H9 (cell line): Measurements from ENCODE around the gene SUPT6H. TPM values are rescaled to one million over a fixed set of nuclear protein-coding genes. Genes with fewer than 3 reads are reported as not detected.
A peak's percentile ranks its signal among the peaks of the same experiment; 100 is the strongest.

Experiments
- DNase-seq: peaks from one replicate; pipeline ENCODE4 v3.0.0-alpha.2; 2017
- H2AFZ ChIP-seq: one replicate; pipeline ENCODE4 v1.6.1; 2013; ENCODE audit warnings: mild to moderate bottlenecking, low read length, control low read depth, moderate library complexity
- H2AK5ac ChIP-seq: 2 replicates; pipeline ENCODE4 v1.6.1; 2013; ENCODE audit warnings: low read length, control low read depth, mixed read lengths; ENCODE audit not compliant: insufficient read length
- H2BK120ac ChIP-seq: one replicate; pipeline ENCODE4 v1.6.1; 2013; ENCODE audit warnings: low read depth, mild to moderate bottlenecking, low read length, control low read depth, inconsistent platforms; ENCODE audit not compliant: poor library complexity, severe bottlenecking
- H2BK12ac ChIP-seq: 2 replicates; pipeline ENCODE4 v1.6.1; 2013; ENCODE audit warnings: low read length, control low read depth, mixed read lengths, low read depth; ENCODE audit not compliant: insufficient read length
- H2BK15ac ChIP-seq: 2 replicates; pipeline ENCODE4 v1.6.1; 2013; ENCODE audit warnings: low read depth, low read length, control low read depth
- H2BK20ac ChIP-seq: one replicate; pipeline ENCODE4 v1.6.1; 2013; ENCODE audit warnings: low read depth, mild to moderate bottlenecking, low read length, control low read depth, inconsistent platforms; ENCODE audit not compliant: poor library complexity, severe bottlenecking
- H2BK5ac ChIP-seq: 2 replicates; pipeline ENCODE4 v1.6.1; 2013; ENCODE audit warnings: low read length, control low read depth, mixed read lengths; ENCODE audit not compliant: insufficient read length
- H3K14ac ChIP-seq: 2 replicates; pipeline ENCODE4 v1.6.1; 2013; ENCODE audit warnings: low read length, control low read depth; ENCODE audit not compliant: insufficient read depth
- H3K18ac ChIP-seq: 2 replicates; pipeline ENCODE4 v1.6.1; 2013; ENCODE audit warnings: low read depth, mild to moderate bottlenecking, mixed read lengths, low read length, control low read depth; ENCODE audit not compliant: insufficient read length
- H3K23ac ChIP-seq: 2 replicates; pipeline ENCODE4 v1.6.1; 2013; ENCODE audit warnings: low read length, control low read depth, mixed read lengths, low read depth; ENCODE audit not compliant: insufficient read length
- H3K23me2 ChIP-seq: 2 replicates; pipeline ENCODE4 v1.6.1; 2013; ENCODE audit warnings: low read depth, mild to moderate bottlenecking, mixed read lengths, low read length, control low read depth; ENCODE audit not compliant: insufficient read length, poor library complexity, severe bottlenecking
- H3K27ac ChIP-seq: 2 replicates; pipeline ENCODE4 v1.5.1; 2013; ENCODE audit warnings: low read length, control low read depth, mixed read lengths, low read depth; ENCODE audit not compliant: insufficient read length
- H3K27me3 ChIP-seq: 2 replicates; pipeline ENCODE4 v1.6.1; 2013; ENCODE audit warnings: low read length, control low read depth, inconsistent platforms; ENCODE audit not compliant: insufficient read depth
- H3K4ac ChIP-seq: 2 replicates; pipeline ENCODE4 v1.6.1; 2013; ENCODE audit warnings: low read depth, mild to moderate bottlenecking, control low read depth, inconsistent platforms, low read length, moderate library complexity
- H3K4me1 ChIP-seq: 2 replicates; pipeline ENCODE4 v1.6.1; 2013; ENCODE audit warnings: low read length, control low read depth, inconsistent platforms; ENCODE audit not compliant: insufficient read depth
- H3K4me2 ChIP-seq: 2 replicates; pipeline ENCODE4 v1.6.1; 2013; ENCODE audit warnings: low read length, control low read depth, mixed read lengths; ENCODE audit not compliant: insufficient read length, insufficient read depth
- H3K56ac ChIP-seq: 2 replicates; pipeline ENCODE4 v1.6.1; 2013; ENCODE audit warnings: low read depth, mild to moderate bottlenecking, mixed read lengths, low read length, control low read depth; ENCODE audit not compliant: insufficient read length
- H3K79me1 ChIP-seq: 2 replicates; pipeline ENCODE4 v1.6.1; 2013; ENCODE audit warnings: low read depth, mild to moderate bottlenecking, moderate library complexity, low read length, control low read depth, inconsistent platforms; ENCODE audit not compliant: insufficient read depth, poor library complexity, severe bottlenecking
- H3K79me2 ChIP-seq: 2 replicates; pipeline ENCODE4 v1.6.1; 2013; ENCODE audit warnings: low read length, control low read depth, inconsistent platforms; ENCODE audit not compliant: insufficient read depth
- H3K9ac ChIP-seq: 2 replicates; pipeline ENCODE4 v1.6.1; 2013; ENCODE audit warnings: low read length, control low read depth, mixed read lengths; ENCODE audit not compliant: insufficient read length; ENCODE audit errors: extremely low read depth
- H3K9me3 ChIP-seq: one replicate; pipeline ENCODE4 v1.6.1; 2013; ENCODE audit warnings: low read depth, low read length, inconsistent platforms; ENCODE audit not compliant: control insufficient read depth
- H3T11ph ChIP-seq: one replicate; pipeline ENCODE4 v1.6.1; 2013; ENCODE audit warnings: mild to moderate bottlenecking, low read length, control low read depth, inconsistent platforms
- H4K20me1 ChIP-seq: one replicate; pipeline ENCODE4 v1.6.1; 2013; ENCODE audit not compliant: control insufficient read depth, insufficient read length, insufficient read depth
- H4K5ac ChIP-seq: 2 replicates; pipeline ENCODE4 v1.6.1; 2013; ENCODE audit warnings: low read depth, mild to moderate bottlenecking, mixed read lengths, low read length, control low read depth; ENCODE audit not compliant: insufficient read length
- H4K8ac ChIP-seq: replicated peaks from 2 replicates; pipeline ENCODE4 v1.6.1; 2013; ENCODE audit warnings: low read length, control low read depth, mixed read lengths, low read depth; ENCODE audit not compliant: insufficient read length
- H4K91ac ChIP-seq: 2 replicates; pipeline ENCODE4 v1.6.1; 2013; ENCODE audit warnings: low read depth, mild to moderate bottlenecking, moderate library complexity, mixed read lengths, low read length, control low read depth; ENCODE audit not compliant: insufficient read length
- H3K27ac Mint-ChIP-seq, 3 experiments: 2 replicates in 2 of 3; 3 replicates in 1 of 3; pipeline ENCODE4 v1.8.0; 2020 to 2021; ENCODE audit warnings: mixed read lengths in 3 of 3, mild to moderate bottlenecking in 1 of 3, moderate library complexity in 1 of 3
- H3K27me3 Mint-ChIP-seq: 2 replicates; pipeline ENCODE4 v1.8.0; 2021; ENCODE audit warnings: low read depth, mild to moderate bottlenecking, moderate library complexity, mixed read lengths
- H3K36me3 Mint-ChIP-seq, 3 experiments: 2 replicates in 2 of 3; 3 replicates in 1 of 3; pipeline ENCODE4 v1.8.0; 2020 to 2021; ENCODE audit warnings: low read depth in 3 of 3, mixed read lengths in 3 of 3; ENCODE audit not compliant: insufficient read depth in 1 of 3
- H3K4me1 Mint-ChIP-seq, 2 experiments: 2 replicates each; pipeline ENCODE4 v1.8.0; 2020; ENCODE audit warnings: mixed read lengths in 2 of 2
- H3K4me3 Mint-ChIP-seq, 2 experiments: 2 replicates in 1 of 2; 3 replicates in 1 of 2; pipeline ENCODE4 v1.8.0; 2020 to 2021; ENCODE audit warnings: mild to moderate bottlenecking in 2 of 2, mixed read lengths in 2 of 2, moderate library complexity in 1 of 2
- H3K9me3 Mint-ChIP-seq, 2 experiments: 2 replicates in 1 of 2; 3 replicates in 1 of 2; pipeline ENCODE4 v1.8.0; 2020; ENCODE audit warnings: mild to moderate bottlenecking in 2 of 2, mixed read lengths in 2 of 2, moderate library complexity in 1 of 2
- WGBS: extraction: QIAGEN DNeasy Blood & Tissue Kit; methylation state at CpG from one replicate; pipeline ENCODE4 v1.1.7; 2013; ENCODE audit warnings: missing lambda C conversion rate, low lambda C conversion rate, mixed read lengths; ENCODE audit not compliant: insufficient read length; ENCODE audit errors: extremely low coverage; 5-methylcytosine and 5-hydroxymethylcytosine counted together
- total RNA-seq: library from RNA; stranded (reverse); gene quantifications from 2 replicates; pipeline ENCODE4 v1.2.1, GENCODE V29; 2021
- TF ChIP-seq, protein P1 (sequence below): fragments of 200-600 bp; sonication (generic); conservative IDR thresholded peaks from 3 replicates; pipeline ENCODE4 v1.8.0; 2021; ENCODE audit warnings: antibody characterized with exemption, mild to moderate bottlenecking

The SUPT6H gene
- total RNA-seq, 1 experiment from 2014 or later, result 85.8 TPM

GRCh38 chr17:28717578-28718332 lies 55.8 kb downstream of the SUPT6H start, which contains the start of gene RAB34:
Gene RAB34, minus strand, starts transcription at chr17:28717868. Its CDS starts 602 bp downstream, at chr17:28717266.
- Histone ChIP-seq H3T11ph (no peak within 1 kb of the TSS), H3K23ac (no peak within 1 kb of the TSS), H3K79me1 (peaks cover 7% of the 10 kb centered on the region), H3K18ac (peak within 1 kb of the TSS; percentile 83), H3K4me1 (0 out of 2 replicates have a peak, but pooled peaks cover 10% of the 10 kb centered on the region), H3K27ac (peak within 1 kb of the TSS; percentile 36), H4K5ac (no peak within 1 kb of the TSS), H2BK12ac (peak within 1 kb of the TSS; percentile 28), H4K91ac (no peak within 1 kb of the TSS), H3K23me2 (peaks cover 26% of the 10 kb centered on the region), H3K9me3 (no peaks in the 10 kb centered on the region), H2BK5ac (no peak within 1 kb of the TSS), H2AFZ (no peak within 1 kb of the TSS), H2BK120ac (no peak within 1 kb of the TSS), H3K27me3 (no peaks in the 10 kb centered on the region), H2AK5ac (no peak within 1 kb of the TSS), H3K79me2 (peaks cover 24% of the 10 kb centered on the region; the same call in 1 of the 2 replicates), H3K14ac (peak within 1 kb of the TSS; percentile 89), H2BK20ac (no peak within 1 kb of the TSS), H3K56ac (no peak within 1 kb of the TSS), H4K8ac (no peak within 1 kb of the TSS), H3K9ac (peak within 1 kb of the TSS; percentile 59), H4K20me1 (no peaks in the 10 kb centered on the region), H3K4ac (no peak within 1 kb of the TSS), H3K4me2 (peak within 1 kb of the TSS; percentile 87), H2BK15ac (no peak within 1 kb of the TSS)
- no peaks in the 10 kb centered on the region for H3K27me3 Mint-ChIP-seq
- peak; percentile 99 for DNase-seq
- no CpG with 5 or more reads among the region's 60 CpGs for WGBS
- H3K9me3 Mint-ChIP-seq, result no peaks in the 10 kb centered on the region; a peak in 1 of 5 replicates
- H3K27ac Mint-ChIP-seq, result peak within 1 kb of the TSS; percentile 97 to 99 (median 99)
- peaks cover 54 to 64% (median 55%) of the 10 kb centered on the region in 3 experiments for H3K36me3 Mint-ChIP-seq
- TF ChIP-seq, protein P1, sequence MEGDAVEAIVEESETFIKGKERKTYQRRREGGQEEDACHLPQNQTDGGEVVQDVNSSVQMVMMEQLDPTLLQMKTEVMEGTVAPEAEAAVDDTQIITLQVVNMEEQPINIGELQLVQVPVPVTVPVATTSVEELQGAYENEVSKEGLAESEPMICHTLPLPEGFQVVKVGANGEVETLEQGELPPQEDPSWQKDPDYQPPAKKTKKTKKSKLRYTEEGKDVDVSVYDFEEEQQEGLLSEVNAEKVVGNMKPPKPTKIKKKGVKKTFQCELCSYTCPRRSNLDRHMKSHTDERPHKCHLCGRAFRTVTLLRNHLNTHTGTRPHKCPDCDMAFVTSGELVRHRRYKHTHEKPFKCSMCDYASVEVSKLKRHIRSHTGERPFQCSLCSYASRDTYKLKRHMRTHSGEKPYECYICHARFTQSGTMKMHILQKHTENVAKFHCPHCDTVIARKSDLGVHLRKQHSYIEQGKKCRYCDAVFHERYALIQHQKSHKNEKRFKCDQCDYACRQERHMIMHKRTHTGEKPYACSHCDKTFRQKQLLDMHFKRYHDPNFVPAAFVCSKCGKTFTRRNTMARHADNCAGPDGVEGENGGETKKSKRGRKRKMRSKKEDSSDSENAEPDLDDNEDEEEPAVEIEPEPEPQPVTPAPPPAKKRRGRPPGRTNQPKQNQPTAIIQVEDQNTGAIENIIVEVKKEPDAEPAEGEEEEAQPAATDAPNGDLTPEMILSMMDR, result peak; percentile 64
- peak within 1 kb of the TSS; percentile 99 for H3K4me3 Mint-ChIP-seq
- peaks cover 28 to 55% of the 10 kb centered on the region in 2 experiments for H3K4me1 Mint-ChIP-seq
